Heart left ventricle (tissue), 16 donors: ENCODE results near the gene MAP3K15. TPM values are rescaled to one million over a fixed set of nuclear protein-coding genes. Genes with fewer than 3 reads are reported as not detected.

Experiments used
- ATAC-seq, 4 donors: fragments of 200-7000 bp; cut with Tn5 transposase; one replicate each; pipeline ENCODE4 v1.9.1; 2020 to 2022; ENCODE audit warnings: moderate library complexity in 4 of 4, mild to moderate bottlenecking in 3 of 4, moderate number of reproducible peaks in 1 of 4
- DNase-seq, 5 donors: peaks; one replicate each; pipeline ENCODE4 v3.0.0-alpha.2; 2020
- H3K27ac ChIP-seq, 12 donors: fragments of 200-600 bp; sonication (generic) in 4 of 12; one replicate each; pipeline versions ENCODE4 v1.5.0 to v1.8.0; 2016 to 2022; ENCODE audit warnings: mild to moderate bottlenecking in 2 of 12
- H3K27me3 ChIP-seq, 9 donors: fragments of 200-600 bp; sonication (generic) in 2 of 9; one replicate each; pipeline versions ENCODE4 v1.5.1 to v1.8.0; 2016 to 2022; ENCODE audit warnings: mild to moderate bottlenecking in 3 of 9
- H3K36me3 ChIP-seq, 9 donors: fragments of 200-600 bp; sonication (generic) in 2 of 9; one replicate each; pipeline versions ENCODE4 v1.5.0 to v1.8.0; 2018 to 2022; ENCODE audit warnings: mild to moderate bottlenecking in 2 of 9
- H3K4me1 ChIP-seq, 12 donors: fragments of 200-600 bp; sonication (generic) in 4 of 12; one replicate each; pipeline versions ENCODE4 v1.5.0 to v1.8.0; 2016 to 2022; ENCODE audit warnings: mild to moderate bottlenecking in 3 of 12
- H3K4me3 ChIP-seq, 12 donors: fragments of 200-600 bp; sonication (generic) in 4 of 12; one replicate each; pipeline versions ENCODE4 v1.5.0 to v1.8.0; 2017 to 2022; ENCODE audit warnings: mild to moderate bottlenecking in 9 of 12, moderate library complexity in 4 of 12
- H3K9me3 ChIP-seq, 12 donors: fragments of 200-600 bp; sonication (generic) in 4 of 12; one replicate each; pipeline versions ENCODE4 v1.5.0 to v1.8.0; 2016 to 2022; ENCODE audit warnings: mild to moderate bottlenecking in 1 of 12
- CTCF ChIP-seq, 12 donors: fragments of 200-600 bp; sonication (generic) in 4 of 12; IDR thresholded peaks; one replicate each; pipeline versions ENCODE4 v1.5.0 to v1.8.0; 2018 to 2022; ENCODE audit warnings: antibody characterized with exemption in 12 of 12, mild to moderate bottlenecking in 5 of 12
- POLR2A ChIP-seq, 2 donors: fragments of 450-650 bp; IDR thresholded peaks; one replicate each; pipeline ENCODE4 v1.6.1; 2017; ENCODE audit warnings: antibody characterized with exemption in 2 of 2, mild to moderate bottlenecking in 2 of 2, moderate library complexity in 2 of 2
- WGBS, 4 donors: extraction: QIAGEN DNeasy Blood & Tissue Kit in 2 of 4; methylation state at CpG; one replicate each; pipeline versions ENCODE4 v1.1.5 to v1.1.7; 2013 to 2018; 5-methylcytosine and 5-hydroxymethylcytosine counted together
- intact Hi-C, 10 donors: fragments of 100-400 bp; cut with DNase I; formaldehyde crosslinking; loops; one replicate each; pipeline versions ENCODE4 v1.11.1 to v1.14.2; 2022
- polyA plus RNA-seq, 2 donors: library from polyadenylated mRNA; stranded (reverse); fragments of 200-250 nt; gene quantifications; one replicate each; pipeline ENCODE4 v1.2.3, GENCODE V29; 2013
- total RNA-seq, 9 donors: library from RNA; depleted of rRNA in 2 of 9; stranded (reverse); fragments of >200 nt in 2 of 9; fragmentation: NEBNext Ultra II Directional in 3 of 9; extraction: Animal tissue kit (Norgen Biotek cat#: 25700) in 3 of 9; gene quantifications; one replicate each; pipeline versions ENCODE4 v1.1.0 to v1.2.4, GENCODE V29; 2016 to 2023
- donor health status: ischemic (EF 13 %, LVEDD 7.1; RV severe dilation, severe dysfunction).
- donor health status: healthy with polysubstance abuse.
- donor health status: DM: no; HTN: yes; CAD: no.
- donor health status: DM: no; HTN: no; CAD: no.
- donor health status: ischemic (EF 25% LVEDD 6.9; RV normal size, moderate dysfunction).
- donor health status: ischemic (EF 25% LVEDD 5.7; RV mildly dilated, moderate dysfunction).
- donor health status: healthy.
- donor health status: DM: yes; HTN: yes; CAD: no.
- donor health status: ischemic (EF 35%, LVEDD 5.7; RV mildly dilated, moderate dysfunction).
- donor health status: nonischemic (EF 11% LVEDD 7.7; RV severe dilation, severe dysfunction).
- donor health status: DM: yes; HTN: yes; CAD: no.
- donor health status: PGD.
- donor health status: ischemic (EF 29% LVEDD 5.4; RV normal size, mild dysfunction).
- donor health status: nonischemic (EF 23%, LVEDD 6.1; RV moderate dilation, normal function).

MAP3K15 gene
- total and polyA plus RNA-seq, 11 donors = 0.09 to 0.15 (median 0.13) TPM; not detected in 7

GRCh38 chrX:19382555-19383145 lies 132.7 kb downstream of the MAP3K15 start:
- H3K36me3 ChIP-seq = no peaks in the 10 kb centered on the region
- no peak overlapping the region for H3K27ac ChIP-seq
- H3K9me3 ChIP-seq = peaks cover 0 to 5% (median 0%) of the 10 kb centered on the region in 12 donors
- peak; percentile 19 to 61 (median 41) for TF ChIP-seq CTCF (IDR thresholded peaks at IDR 0.05)
- TF ChIP-seq POLR2A (IDR thresholded peaks at IDR 0.05) = no peak
- intact Hi-C loops = loop anchor here in 1 of 10 donors (5.0 kb wide), 1 partner anchor 150 kb away; no protein-coding TSS in a partner anchor
- H3K4me3 ChIP-seq = no peak overlapping the region
- ATAC-seq (peak in 3 of 4 donors; percentile 53 to 74 (median 61)), DNase-seq (peak in 4 of 5 donors; percentile 11 to 48 (median 36))
- H3K4me1 ChIP-seq = no peaks in the 10 kb centered on the region
- WGBS, 4 donors = 29 to 32% (median 30%) methylated on average over 13 to 16 of the region's 16 CpGs
- peaks cover 0 to 4% (median 0%) of the 10 kb centered on the region in 9 donors for H3K27me3 ChIP-seq

GRCh38 chrX:19381326-19381725 lies 134.0 kb downstream of the MAP3K15 start:
- no peak for ATAC-seq
- WGBS, 4 donors = 89 to 91% (median 90%) methylated on average over 9 of the region's 9 CpGs
- no peak overlapping the region for H3K4me3 ChIP-seq
- no peak for DNase-seq
- H3K27me3 ChIP-seq = peaks cover 0 to 4% (median 0%) of the 10 kb centered on the region in 9 donors
- no peak overlapping the region for H3K27ac ChIP-seq
- H3K4me1 ChIP-seq = no peaks in the 10 kb centered on the region
- no peak for TF ChIP-seq POLR2A (IDR thresholded peaks at IDR 0.05)
- intact Hi-C loops = loop anchor here in 1 of 10 donors (5.0 kb wide), 1 partner anchor 151 kb away; no protein-coding TSS in a partner anchor
- no peaks in the 10 kb centered on the region for H3K36me3 ChIP-seq
- peaks cover 0 to 5% (median 0%) of the 10 kb centered on the region in 12 donors for H3K9me3 ChIP-seq

GRCh38 chrX:19377799-19378198 lies 137.5 kb downstream of the MAP3K15 start:
- intact Hi-C loops = loop anchor here in 7 of 10 donors (5.0 to 10.0 kb wide), 5 partner anchors 157 to 607 kb away; no protein-coding TSS in a partner anchor
- no peak for DNase-seq
- H3K9me3 ChIP-seq = no peaks in the 10 kb centered on the region

GRCh38 chrX:19375546-19375945 lies 139.8 kb downstream of the MAP3K15 start:
- H3K4me3 ChIP-seq = no peak overlapping the region
- DNase-seq = no peak
- WGBS, 4 donors = 76 to 84% (median 80%) methylated on average over 7 to 8 of the region's 8 CpGs
- no peak overlapping the region for H3K27ac ChIP-seq
- no peak for ATAC-seq
- no peaks in the 10 kb centered on the region for H3K36me3 ChIP-seq
- intact Hi-C loops = loop anchor here in 7 of 10 donors (5.0 to 10.0 kb wide), 5 partner anchors 159 to 609 kb away; no protein-coding TSS in a partner anchor
- TF ChIP-seq POLR2A (IDR thresholded peaks at IDR 0.05) (no peak), CTCF (IDR thresholded peaks at IDR 0.05) (no peak)
- H3K4me1 ChIP-seq = peaks cover 0 to 2% (median 0%) of the 10 kb centered on the region in 12 donors
- no peaks in the 10 kb centered on the region for H3K9me3 ChIP-seq
- H3K27me3 ChIP-seq = no peaks in the 10 kb centered on the region

More at GRCh38 chrX:19377799-19378198, 137.5 kb downstream of the MAP3K15 start:
- H3K36me3 ChIP-seq = no peaks in the 10 kb centered on the region
- H3K4me1 ChIP-seq = peaks cover 0 to 2% (median 0%) of the 10 kb centered on the region in 12 donors
- TF ChIP-seq POLR2A (IDR thresholded peaks at IDR 0.05) (no peak), CTCF (IDR thresholded peaks at IDR 0.05) (no peak)
- H3K27me3 ChIP-seq = peaks cover 0 to 4% (median 0%) of the 10 kb centered on the region in 9 donors
- ATAC-seq = no peak
- no peak overlapping the region for H3K4me3 ChIP-seq
- 88 to 97% (median 92%) methylated on average over 6 to 12 of the region's 12 CpGs for WGBS, 4 donors
- no peak overlapping the region for H3K27ac ChIP-seq
